Smooth muscle cell (in vitro differentiated cells): ENCODE data around the gene TLNRD1. TPM values are rescaled to one million over a fixed set of nuclear protein-coding genes. Genes with fewer than 3 reads are reported as not detected.

Experiments
- DNase-seq: peaks from one replicate; lab custom pipeline; 2025; ENCODE audit not compliant: unreplicated experiment; lab: John Stamatoyannopoulos, UW
- H2AFZ ChIP-seq: fragments of 200-600 bp; sonication (generic); 2 replicates; pipeline ENCODE4 v1.6.0; 2016; ENCODE audit warnings: antibody characterized with exemption, low read depth, mild to moderate bottlenecking
- H3F3A ChIP-seq: fragments of 200-600 bp; sonication (generic); 2 replicates; pipeline ENCODE4 v1.6.0; 2017; ENCODE audit warnings: antibody characterized with exemption, low read depth
- H3K27ac ChIP-seq: fragments of 200-600 bp; sonication (generic); 2 replicates; pipeline ENCODE4 v1.5.1; 2016; ENCODE audit warnings: low read depth, mild to moderate bottlenecking
- H3K27me3 ChIP-seq: fragments of 200-600 bp; sonication (generic); 2 replicates; pipeline ENCODE4 v1.6.1; 2016; ENCODE audit warnings: low read depth, mild to moderate bottlenecking
- H3K36me3 ChIP-seq: fragments of 200-600 bp; sonication (generic); 2 replicates; pipeline ENCODE4 v1.5.1; 2016; ENCODE audit warnings: low read depth
- H3K4me1 ChIP-seq: fragments of 200-600 bp; sonication (generic); 2 replicates; pipeline ENCODE4 v1.5.1; 2016; ENCODE audit warnings: low read depth
- H3K4me2 ChIP-seq: fragments of 200-600 bp; sonication (generic); 2 replicates; pipeline ENCODE4 v1.6.0; 2016; ENCODE audit warnings: mild to moderate bottlenecking
- H3K4me3 ChIP-seq: fragments of 200-600 bp; sonication (generic); 2 replicates; pipeline ENCODE4 v1.5.1; 2016; ENCODE audit warnings: mild to moderate bottlenecking
- H3K79me2 ChIP-seq: fragments of 200-600 bp; sonication (generic); 2 replicates; pipeline ENCODE4 v1.6.0; 2016; ENCODE audit warnings: low read depth, mild to moderate bottlenecking
- H3K9ac ChIP-seq: fragments of 200-600 bp; sonication (generic); 2 replicates; pipeline ENCODE4 v1.6.0; 2016; ENCODE audit warnings: low read depth
- H3K9me3 ChIP-seq: fragments of 200-600 bp; sonication (generic); replicated peaks from 2 replicates; pipeline ENCODE4 v1.5.1; 2016; ENCODE audit warnings: low read depth
- H4K20me1 ChIP-seq: fragments of 200-600 bp; sonication (generic); 2 replicates; pipeline ENCODE4 v1.6.0; 2016; ENCODE audit warnings: low read depth
- CTCF ChIP-seq: fragments of 200-600 bp; sonication (generic); IDR thresholded peaks from 2 replicates; pipeline ENCODE4 v1.5.1; 2017; ENCODE audit warnings: borderline replicate concordance, mild to moderate bottlenecking, antibody characterized with exemption; ENCODE audit not compliant: insufficient read depth, poor library complexity, severe bottlenecking
- WGBS: methylation state at CpG from one replicate; pipeline ENCODE4 v1.1.7; 2016; ENCODE audit warnings: low lambda C conversion rate; 5-methylcytosine and 5-hydroxymethylcytosine counted together
- polyA plus RNA-seq: library from polyadenylated mRNA; unstranded; fragments of >200 nt; fragmentation: Nextera tagmentation; extraction: Ambion mirVana; gene quantifications from 2 replicates; pipeline ENCODE4 v1.2.1, GENCODE V29; 2016
- total RNA-seq: library from RNA; depleted of rRNA; stranded (reverse); fragments of >200 nt; gene quantifications from 2 replicates; pipeline ENCODE4 v1.2.3, GENCODE V29; 2014

TLNRD1 gene
- total and polyA plus RNA-seq, 2 experiments from 2014 or later = 11.3 to 14.1 TPM

DNA sequence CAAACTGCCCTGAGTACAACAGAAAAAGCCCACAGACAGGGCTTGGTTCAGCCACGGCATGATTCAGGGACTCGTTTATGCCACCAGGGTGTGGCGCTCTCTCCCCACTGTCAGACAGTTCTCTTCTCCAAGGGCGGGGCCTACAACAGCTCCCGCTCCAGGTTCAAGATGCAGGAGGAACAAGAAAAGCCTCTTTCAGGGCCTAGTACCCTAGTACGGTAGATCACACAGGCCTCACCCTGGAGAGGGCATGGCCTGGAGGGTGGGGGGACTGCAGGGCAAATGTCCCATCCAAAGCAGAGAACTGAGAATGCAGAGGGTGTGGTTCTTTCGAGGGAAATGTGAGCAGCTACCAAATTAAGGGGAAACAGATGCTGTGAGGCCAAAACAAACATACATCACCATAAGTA lies 23.1 kb upstream of the TLNRD1 start:
- WGBS = 27% methylated on average over 7 of the region's 7 CpGs
- no peaks in the 10 kb centered on the region for H3K9me3 ChIP-seq
- H3K4me3 ChIP-seq = no peak overlapping the region
- no peaks in the 10 kb centered on the region for H3K36me3 ChIP-seq
- H3K79me2 ChIP-seq = peaks cover 27% of the 10 kb centered on the region
- H3F3A ChIP-seq = peaks cover 4% of the 10 kb centered on the region
- H3K4me2 ChIP-seq = no peak overlapping the region
- DNase-seq = no peak
- no peak overlapping the region for H2AFZ ChIP-seq
- no peak overlapping the region for H3K9ac ChIP-seq
- TF ChIP-seq CTCF = peak; percentile 52
- H3K27me3 ChIP-seq = no peaks in the 10 kb centered on the region
- H3K27ac ChIP-seq = no peak overlapping the region
- H4K20me1 ChIP-seq = peaks cover 93% of the 10 kb centered on the region
- H3K4me1 ChIP-seq = no peaks in the 10 kb centered on the region

GRCh38 chr15:80978685-80979329 lies 21.9 kb upstream of the TLNRD1 start:
- Histone ChIP-seq H3K79me2 (peaks cover 38% of the 10 kb centered on the region), H3K4me1 (no peaks in the 10 kb centered on the region), H3K4me3 (no peak overlapping the region), H3F3A (peaks cover 4% of the 10 kb centered on the region), H3K4me2 (no peak overlapping the region), H4K20me1 (peaks cover 92% of the 10 kb centered on the region), H2AFZ (no peak overlapping the region), H3K27me3 (no peaks in the 10 kb centered on the region), H3K9me3 (no peaks in the 10 kb centered on the region), H3K9ac (no peak overlapping the region), H3K36me3 (no peaks in the 10 kb centered on the region), H3K27ac (no peak overlapping the region)
- no peak for TF ChIP-seq CTCF
- 91% methylated on average over 7 of the region's 7 CpGs for WGBS
- no peak for DNase-seq

DNA sequence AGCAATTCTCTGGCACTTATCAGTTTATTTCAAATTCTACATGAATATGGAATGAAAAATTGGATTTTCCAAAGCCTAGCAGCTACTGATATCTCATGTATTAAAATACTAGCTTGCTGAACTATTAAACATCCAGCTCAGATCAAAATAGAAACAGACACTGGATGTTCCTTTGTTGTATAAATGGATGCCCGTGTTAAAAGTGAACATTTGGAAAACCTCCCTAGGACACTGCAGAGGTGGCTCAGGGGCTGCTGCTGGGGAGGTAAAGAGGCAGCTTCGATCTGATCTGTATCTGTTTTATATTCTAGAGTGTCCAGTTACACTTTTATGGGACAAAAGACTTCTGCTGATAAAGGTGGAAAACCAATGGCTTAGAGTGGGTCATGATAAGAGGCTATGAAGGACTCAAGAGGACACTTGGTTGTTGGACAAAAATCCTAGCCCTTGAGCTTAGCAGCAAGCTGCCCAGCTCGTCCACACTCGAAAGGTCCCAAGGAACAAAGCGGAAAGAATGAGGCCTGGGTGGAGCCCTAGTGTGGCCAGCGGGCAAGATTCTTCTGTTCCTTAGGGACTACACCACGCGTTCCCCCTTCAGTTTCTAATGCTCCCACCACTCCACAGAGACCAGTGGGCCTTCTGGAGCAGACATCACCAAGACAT lies 21.1 kb upstream of the TLNRD1 start:
- no peak overlapping the region for H3K9ac ChIP-seq
- no peak overlapping the region for H2AFZ ChIP-seq
- no peak overlapping the region for H3K4me2 ChIP-seq
- WGBS = 91% methylated on average over 8 of the region's 8 CpGs
- no peaks in the 10 kb centered on the region for H3K9me3 ChIP-seq
- no peak for TF ChIP-seq CTCF
- no peaks in the 10 kb centered on the region for H3K36me3 ChIP-seq
- peaks cover 90% of the 10 kb centered on the region for H4K20me1 ChIP-seq
- no peak overlapping the region for H3K27ac ChIP-seq
- H3K4me1 ChIP-seq = no peaks in the 10 kb centered on the region
- H3K4me3 ChIP-seq = no peak overlapping the region
- H3K79me2 ChIP-seq = peaks cover 42% of the 10 kb centered on the region
- no peak for DNase-seq
- peaks cover 4% of the 10 kb centered on the region for H3F3A ChIP-seq
- H3K27me3 ChIP-seq = no peaks in the 10 kb centered on the region

- Histone ChIP-seq H2AFZ (no peak overlapping the region), H3K36me3 (no peaks in the 10 kb centered on the region), H3K9me3 (no peaks in the 10 kb centered on the region), H3K4me1 (peaks cover 6% of the 10 kb centered on the region), H3K9ac (no peak overlapping the region), H3K79me2 (peaks cover 53% of the 10 kb centered on the region), H3K27ac (no peak overlapping the region), H3K4me2 (no peak overlapping the region), H3K4me3 (no peak overlapping the region), H4K20me1 (peaks cover 90% of the 10 kb centered on the region), H3F3A (peaks cover 4% of the 10 kb centered on the region), H3K27me3 (no peaks in the 10 kb centered on the region)
- TF ChIP-seq CTCF = no peak
- DNase-seq = no peak
- 90% methylated on average over 2 of the region's 2 CpGs for WGBS
These were observed 18.5 kb upstream of the TLNRD1 start for GRCh38 chr15:80982205-80982604.
